HG03432 (cell line): ENCODE data around the gene PISD.
"Not testable (repeated sequence)": the region's sequence is repeated elsewhere in the genome, so short reads cannot be mapped to it uniquely, and the experiment has no call there.

ENCODE experiments used
- ATAC-seq: cut with Tn5 transposase; IDR thresholded peaks from one replicate; pipeline ENCODE4 v1.9.1; 2021; ENCODE audit warnings: mild to moderate bottlenecking, moderate library complexity; ENCODE audit not compliant: unreplicated experiment

PISD gene

DNA sequence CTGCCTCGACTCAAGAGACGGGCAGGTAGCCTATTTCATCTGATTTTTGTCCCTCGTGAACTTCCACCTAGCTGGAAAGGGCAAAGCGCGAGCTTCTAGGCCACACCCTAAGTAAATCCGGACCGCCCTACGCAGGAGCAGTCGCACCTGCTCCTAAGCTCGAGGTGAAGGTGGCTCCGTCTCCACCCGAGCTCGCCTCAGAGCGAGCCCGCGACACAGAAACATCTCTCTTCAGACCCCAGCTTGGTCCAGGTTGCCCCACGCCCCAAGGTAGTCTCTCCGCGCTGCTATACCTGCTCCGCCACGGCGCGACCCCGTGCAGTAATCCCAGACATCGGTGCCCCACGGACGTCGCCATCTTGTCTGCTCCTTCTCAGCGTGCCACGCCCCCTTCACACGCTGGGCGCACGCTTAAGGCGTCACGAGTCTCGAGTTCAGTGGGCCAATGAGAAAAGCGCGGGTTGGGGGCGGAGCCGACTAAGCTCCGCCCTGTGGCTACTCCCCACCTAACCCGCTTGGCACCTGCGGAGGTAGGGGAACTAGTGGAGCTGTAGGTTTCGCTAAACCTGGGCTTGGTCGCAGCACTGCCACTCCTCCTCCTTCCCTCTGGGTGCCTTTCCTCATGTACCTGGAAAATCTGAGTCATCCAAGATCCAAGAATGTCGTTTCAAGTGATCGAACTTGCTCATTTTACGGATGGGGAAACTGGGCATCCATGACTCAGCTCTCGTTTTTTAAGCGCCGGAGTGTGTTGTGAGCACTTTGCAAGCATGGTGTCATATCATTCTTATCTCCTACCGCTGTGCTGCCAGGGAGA lies at the start of gene PISD:
Gene PISD (minus strand): TSS at position 365 of the 817 bp plus-strand sequence. CDS start 7 bp downstream, at position 358.
- peak; percentile 86 for ATAC-seq

DNA sequence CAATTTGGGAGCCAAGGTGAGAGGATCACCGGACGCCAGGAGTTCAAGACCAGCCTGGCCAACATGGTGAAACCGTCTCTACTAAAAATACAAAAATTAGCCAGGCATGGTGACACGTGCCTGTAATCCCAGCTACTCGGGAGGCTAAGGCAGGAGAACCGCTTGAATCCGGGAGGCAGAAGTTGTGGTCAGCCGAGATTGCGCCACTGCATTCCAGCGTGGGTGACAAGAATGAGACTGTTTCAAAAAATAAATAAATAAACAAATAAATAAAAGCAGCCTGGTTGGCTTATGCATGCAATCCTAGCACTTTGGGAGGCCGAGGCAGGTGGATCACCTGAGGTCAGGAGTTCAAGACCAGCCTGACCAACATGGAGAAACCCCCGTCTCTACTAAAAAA lies 49.2 kb upstream of the PISD start:
- not testable (repeated sequence) for ATAC-seq

DNA sequence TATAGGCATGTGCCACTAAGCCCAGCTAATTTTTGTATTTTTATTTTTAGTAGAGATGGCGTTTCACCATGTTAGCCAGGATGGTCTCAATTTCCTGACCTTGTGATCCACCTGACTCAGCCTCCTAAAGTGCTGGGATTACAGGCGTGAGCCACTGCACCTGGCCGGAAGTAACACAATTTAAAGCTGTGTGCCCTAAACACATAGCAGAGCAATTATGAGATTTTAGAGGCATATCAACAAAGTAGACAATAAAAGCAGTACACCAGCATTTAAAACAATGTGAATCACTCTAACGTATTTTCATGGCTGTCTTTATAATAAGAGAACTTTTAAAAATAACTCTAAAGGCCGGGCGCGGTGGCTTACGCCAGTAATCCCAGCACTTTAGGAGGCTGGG lies 45.5 kb upstream of the PISD start:
- ATAC-seq, result no peak

DNA sequence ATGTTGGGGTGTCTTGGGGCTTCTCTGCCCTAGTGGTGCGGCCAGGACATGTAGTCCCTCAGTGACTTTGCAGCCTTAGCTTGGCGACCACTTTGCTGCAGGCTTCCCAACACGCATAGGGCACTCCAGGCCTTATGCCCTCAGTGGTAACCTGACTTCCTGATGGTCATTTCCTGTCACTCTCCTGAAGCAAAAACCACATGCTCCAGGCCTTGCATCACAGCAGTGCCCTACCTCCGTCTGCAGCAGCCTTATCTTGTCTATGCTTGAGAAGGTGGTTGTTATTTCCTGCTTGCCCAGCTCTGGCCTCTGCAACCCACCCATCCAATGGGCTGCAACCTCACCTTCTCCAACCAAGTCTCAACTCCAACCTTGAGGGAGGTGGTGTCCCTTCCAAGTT lies 33.4 kb upstream of the PISD start:
- no peak for ATAC-seq

DNA sequence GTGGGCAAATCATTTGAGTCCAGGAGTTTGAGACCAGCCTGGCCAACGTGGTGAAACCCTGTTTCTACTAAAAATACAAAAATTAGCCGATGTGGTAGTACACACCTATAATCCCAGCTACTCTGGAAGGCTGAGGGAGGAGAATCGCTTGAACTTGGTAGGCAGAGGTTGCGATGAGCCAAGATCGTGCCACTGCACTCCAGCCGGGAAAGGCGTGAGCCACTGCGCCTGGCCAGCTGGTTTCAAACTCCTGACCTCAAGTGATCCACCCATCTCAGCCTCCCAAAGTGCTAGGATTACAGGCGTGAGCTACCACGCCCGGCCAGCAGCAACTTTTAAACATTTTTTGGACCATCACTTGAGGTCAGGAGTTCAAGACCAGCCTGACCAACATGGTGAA lies 32.0 kb upstream of the PISD start:
- not testable (repeated sequence) for ATAC-seq

DNA sequence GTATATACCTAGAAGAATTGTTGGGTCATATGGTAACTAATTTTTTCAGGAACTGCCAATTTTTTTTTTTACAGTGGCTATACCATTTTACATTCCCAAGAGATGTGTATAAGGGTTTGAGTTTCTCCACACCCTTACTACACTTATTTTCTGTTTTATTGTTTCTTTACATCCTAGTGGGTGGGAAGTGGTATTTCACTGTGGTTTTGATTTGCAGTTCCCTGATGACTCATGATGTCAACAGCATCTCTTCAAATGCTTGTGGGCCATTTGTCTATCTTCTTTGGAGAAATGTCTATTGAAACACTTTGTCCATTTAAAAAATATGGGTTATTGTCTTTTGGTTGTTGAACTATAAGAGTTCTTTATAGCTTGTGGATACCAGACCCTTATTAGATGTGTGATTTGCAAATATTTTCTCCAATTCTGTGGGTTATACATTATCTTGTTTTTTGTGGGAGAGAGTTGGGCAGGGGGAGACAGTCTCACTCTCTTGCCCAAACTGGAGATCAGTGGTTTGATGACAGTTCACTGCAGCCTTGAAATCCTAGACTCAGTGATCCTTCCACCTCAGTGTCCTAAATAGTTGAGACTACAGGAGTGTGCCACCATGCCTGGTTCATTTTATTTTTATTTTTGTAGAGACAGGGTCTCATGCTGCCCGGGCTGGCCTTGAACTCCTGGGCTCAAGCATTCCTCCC lies 30.3 kb upstream of the PISD start:
- ATAC-seq, result no peak

DNA sequence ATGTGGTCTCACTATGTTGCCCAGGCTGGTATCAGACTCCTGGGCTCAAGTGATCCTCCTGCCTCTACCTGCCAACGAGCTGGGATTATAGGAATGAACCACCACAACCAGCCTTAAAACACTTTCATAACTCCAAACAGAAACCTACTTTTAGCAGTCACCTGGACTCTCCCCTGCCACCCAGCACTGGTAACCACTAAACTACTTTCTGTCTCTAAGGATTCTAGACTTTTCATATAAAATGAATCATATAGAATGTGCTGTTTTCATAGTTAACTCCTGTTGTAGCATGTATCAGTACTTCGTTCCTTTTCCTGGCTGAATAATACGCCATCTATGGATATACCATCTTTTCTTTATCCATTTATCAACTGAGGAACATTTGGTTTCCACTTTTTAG lies 29.4 kb upstream of the PISD start:
- ATAC-seq, result no peak

DNA sequence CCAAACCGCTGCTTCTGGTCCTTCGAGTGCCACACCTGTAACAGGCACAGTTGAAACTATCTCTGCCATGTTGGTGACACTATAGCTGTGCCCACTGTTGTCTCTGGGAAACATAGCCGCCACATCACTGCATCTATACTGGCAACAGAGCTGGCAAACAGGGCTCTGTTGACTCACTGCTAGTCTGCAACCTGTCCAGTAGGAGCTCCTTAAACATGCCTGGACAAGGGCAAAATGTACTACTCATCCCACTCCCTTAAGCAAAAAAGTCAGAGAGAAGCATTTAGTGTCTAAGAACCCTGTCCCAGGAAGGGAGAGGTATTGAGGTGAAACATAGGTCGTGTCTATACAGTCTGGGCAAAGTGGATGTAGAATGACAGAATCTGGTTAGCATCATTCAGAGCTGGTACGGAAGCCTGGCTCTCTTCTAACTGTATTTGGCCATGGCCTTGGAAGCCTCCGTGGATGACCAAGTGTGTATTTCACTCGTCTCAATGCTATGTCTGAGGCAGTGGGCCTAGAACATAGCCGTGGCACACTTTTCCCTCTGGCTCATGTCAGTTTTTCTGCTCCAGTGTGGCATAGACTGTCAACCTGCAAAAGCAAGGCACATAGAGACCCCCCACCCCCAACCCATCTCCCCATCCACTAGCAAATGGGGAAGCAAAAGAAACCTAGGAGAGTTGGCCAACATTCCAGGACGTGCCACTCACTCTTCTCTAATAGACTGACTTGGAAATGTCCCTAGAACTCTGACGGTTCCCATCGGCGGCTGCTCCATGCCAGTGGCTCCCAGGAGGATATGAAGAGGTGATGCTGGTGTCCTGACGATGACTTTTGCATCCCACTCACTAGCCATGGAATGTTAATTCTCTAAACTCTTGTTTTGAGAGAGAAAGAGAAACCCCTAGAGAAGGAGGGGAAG lies 21.4 kb upstream of the PISD start:
- ATAC-seq, result no peak

DNA sequence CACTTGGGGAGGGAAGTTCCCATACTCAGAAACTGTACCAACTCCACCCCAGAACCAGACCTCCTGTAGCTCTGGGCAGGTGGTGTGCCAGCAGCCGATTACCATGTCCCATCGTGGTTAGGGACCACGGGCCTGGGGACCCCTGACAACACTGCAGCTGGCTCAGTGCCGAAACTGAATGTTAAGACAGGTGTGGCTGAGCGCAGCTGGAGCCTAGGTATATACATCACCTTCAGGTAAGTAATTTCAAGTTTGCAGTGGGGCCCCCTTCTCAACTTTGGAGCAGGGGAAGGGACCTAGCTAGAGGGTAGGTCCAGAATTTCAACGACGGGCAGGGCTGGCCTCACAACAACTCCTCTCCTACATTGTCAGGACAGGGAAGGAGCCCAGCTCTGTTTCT lies 20.7 kb upstream of the PISD start:
- ATAC-seq, result no peak

DNA sequence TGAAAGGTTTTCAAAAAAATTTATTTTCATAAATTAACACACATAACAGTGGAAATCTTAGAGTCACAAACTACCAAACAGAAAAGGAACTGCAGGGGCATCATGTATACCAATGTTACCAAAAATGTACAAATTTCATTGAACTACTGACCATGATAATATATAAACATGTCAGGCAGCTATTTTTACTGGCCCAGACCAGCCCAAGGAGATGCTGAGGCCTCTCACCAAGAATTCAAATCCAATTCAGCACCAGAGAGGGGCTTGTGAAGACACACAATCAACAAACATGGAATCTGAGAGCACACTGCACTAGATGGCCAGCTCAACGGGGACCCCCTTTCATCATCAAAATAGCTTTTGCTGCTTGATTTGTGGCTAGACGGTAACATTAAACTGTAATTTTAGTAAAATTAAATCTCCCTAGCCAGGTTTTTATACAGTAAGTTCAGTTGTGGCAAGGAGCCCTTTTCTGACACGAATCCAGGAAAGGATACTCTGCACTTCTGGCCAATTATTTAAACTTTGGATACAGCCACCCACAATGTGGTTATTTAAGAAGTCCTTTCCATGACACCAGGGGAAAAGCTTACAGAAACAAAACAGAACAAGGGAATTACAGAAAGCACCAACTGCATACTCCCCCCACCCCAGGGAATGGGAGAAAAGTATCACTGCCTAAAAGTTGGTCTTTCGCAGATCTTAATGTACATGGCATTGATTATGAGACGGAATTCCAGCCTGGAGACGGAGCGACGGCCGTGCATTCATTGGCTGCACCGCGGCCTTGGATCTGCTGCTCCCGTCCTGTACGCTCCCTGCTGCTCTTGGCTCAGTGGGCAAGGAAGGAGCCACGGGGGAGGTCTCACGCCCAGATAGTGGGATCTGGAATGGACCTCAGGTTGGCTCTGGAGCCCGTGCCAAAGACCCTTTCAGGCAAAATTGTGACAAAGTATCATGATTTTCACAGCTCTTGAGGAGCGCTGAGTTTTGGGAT lies 19.6 kb upstream of the PISD start:
- no peak for ATAC-seq

DNA sequence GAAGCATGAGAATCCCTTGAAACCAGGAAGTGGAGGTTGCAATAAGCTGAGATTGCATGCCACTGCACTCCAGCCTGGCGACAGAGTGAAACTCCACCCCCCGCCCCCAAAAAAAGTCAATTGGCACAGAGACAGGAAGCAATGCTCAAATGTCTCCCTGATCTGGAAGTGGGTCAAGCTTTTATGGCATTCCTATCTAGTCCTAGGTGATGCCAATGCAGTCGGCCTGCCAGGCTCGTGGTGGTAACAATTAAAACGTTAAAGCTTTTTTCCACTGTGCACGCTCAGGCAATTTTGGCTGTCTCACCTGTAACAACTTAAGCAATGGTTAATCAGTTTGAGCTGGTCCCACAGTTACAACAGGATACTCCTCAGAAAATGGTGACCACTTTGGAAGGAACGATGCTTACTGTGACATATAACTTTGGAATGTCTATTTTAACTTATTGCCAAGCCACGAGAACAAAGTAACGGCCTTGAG lies 18.9 kb upstream of the PISD start:
- no peak for ATAC-seq

DNA sequence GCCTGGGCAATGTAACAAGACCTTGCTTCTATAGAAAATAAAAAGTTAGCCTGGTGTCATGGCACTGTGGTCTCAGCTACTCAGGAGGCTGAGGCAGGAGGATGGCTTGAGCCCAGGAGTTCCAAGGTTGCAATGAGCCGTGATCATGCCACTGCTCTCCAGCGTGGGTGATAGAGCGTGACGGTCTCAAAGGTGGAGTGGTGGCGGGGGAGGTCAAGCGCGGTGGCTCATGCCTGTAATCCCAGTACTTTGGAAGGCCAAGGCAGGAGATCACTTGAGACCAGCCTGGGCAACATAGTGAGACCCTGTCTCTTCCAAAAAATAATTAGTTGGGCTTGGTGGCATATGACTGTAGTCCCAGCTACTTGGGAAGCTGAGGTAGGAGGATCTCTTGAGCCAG lies 16.7 kb upstream of the PISD start:
- no peak for ATAC-seq

DNA sequence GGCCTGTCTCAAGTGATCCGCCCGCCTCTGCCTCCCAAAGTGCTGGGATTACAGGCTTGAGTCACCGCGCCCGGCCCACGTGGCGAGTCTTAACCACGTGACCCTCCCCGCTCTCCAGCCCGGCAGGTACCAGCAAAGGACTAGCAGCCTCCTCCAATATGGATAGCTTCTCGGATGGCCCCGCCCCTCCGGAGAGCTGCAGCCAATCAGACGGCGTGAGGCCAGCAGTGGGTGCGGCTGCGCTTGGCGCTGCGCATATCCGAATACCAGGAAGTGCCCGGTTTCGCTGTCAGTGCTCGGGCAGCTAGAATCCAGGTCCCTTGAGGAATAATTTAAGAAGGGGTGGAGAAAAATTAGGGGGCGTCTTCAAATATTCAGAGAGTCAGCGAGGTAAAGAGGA lies 14.7 kb upstream of the PISD start:
- ATAC-seq, result peak; percentile 96

DNA sequence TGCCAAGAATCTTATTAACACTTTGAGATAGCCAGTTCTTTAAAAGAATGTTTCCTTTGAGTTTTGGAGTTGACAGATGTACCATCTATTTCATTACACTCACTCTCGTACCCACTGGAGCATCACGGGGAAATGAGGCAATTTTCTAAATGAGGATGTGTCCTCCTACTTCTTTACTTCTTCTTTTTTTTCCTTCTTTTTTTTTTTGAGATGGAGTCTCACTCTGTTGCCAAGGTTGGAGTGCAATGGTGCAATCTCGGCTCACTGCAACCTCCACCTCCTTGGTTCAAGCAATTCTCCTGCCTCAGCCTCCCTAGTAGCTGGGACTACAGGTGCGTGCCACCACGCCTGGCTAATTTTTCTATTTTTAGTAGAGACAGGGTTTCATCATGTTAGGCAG lies 12.2 kb upstream of the PISD start:
- not testable (repeated sequence) for ATAC-seq

DNA sequence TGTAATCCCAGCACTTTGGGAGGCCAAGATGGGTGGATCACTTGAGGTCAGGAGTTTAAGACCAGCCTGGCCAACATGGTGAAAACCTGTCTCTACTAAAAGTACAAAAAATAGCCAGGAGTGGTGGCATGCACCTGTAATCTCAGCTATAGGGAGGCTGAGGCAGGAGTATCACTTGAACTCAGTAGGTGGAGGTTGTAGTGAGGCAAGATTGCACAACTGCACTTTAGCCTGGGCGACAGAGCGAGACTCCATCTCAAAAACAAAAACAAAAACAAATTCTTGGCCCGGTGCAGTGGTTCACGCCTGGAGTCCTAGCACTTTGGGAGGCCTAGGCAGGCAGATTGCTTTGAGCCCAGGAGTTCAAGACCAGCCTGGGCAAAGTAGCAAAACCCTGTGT lies 6.8 kb upstream of the PISD start:
- ATAC-seq, result not testable (repeated sequence)

DNA sequence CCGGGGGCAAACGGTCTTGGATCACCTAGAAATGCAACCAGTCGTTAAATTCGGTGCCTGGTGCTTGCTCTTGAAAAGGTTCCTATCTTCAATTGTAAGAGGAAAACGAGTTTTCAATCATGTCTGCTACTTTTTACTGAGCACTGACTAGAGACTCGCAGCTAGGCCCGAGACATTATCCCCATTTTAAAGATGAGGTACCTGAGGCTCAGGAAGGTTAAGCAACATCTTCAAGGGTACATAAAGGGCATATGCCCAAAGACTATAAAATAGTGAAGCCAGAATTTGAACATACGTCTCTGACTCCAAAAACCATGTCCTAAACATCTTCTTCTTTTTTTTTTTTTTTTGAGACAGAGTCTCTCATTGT lies 638 bp upstream of the PISD start:
- no peak for ATAC-seq

DNA sequence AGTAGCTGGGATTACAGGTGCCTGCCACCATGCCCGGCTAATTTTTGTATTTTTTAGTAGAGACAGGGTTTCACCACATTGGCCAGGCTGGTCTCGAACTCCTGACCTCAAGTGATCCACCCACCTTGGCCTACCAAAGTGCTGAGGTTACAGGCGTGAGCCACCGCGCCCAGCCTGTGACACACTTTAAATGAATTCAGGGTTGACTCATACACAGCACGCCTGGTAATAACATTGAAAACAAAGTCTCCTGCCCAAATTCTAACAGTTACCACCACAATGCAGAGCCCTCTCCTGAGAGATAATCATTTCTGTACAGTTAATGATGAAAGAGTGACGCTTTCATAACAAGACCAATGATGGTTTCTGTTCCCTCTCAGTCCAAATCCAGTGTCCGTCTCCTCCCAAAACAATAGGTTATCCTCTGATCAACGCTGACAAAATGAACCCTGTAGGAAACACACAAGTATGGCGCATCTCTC lies 1.1 kb downstream of the PISD start:
- not testable (repeated sequence) for ATAC-seq

DNA sequence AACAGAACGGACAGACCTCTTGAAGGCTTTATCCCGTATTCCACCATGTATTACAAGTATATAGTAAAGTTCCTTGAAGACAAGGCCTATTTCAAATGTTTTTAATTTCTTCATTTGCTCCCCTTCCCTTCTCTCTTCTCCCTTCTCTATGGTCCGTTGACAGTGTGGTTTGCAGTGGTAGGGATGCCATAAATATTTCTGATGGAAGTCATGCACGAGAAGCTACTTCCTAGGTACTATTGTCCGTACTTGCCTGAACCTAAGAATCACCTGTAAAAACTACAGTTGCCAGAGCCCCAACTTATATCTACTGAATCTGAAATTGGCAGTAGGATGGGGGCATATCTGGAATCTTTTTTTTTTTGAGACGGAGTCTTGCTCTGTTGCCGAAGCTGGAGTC lies 2.8 kb downstream of the PISD start:
- no peak for ATAC-seq

DNA sequence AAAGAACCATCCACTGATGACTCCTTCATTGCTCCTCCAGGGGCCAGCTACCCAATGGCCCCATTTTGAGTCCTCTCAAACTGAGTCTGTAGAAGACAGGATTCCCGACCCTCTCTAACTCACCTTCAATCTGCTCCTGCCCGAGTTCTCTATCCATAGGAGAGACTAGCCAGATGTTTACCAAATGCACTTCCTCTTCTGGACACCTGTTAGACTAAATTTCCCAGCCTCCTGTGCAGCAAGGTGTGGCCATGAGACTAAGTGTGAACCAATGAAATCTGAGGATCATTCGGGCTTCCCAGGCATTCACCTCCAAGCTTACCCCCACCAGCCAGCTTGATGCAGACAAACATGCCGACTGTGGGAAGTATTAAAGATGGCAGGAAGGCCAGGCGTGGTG lies 7.6 kb downstream of the PISD start:
- ATAC-seq, result no peak

DNA sequence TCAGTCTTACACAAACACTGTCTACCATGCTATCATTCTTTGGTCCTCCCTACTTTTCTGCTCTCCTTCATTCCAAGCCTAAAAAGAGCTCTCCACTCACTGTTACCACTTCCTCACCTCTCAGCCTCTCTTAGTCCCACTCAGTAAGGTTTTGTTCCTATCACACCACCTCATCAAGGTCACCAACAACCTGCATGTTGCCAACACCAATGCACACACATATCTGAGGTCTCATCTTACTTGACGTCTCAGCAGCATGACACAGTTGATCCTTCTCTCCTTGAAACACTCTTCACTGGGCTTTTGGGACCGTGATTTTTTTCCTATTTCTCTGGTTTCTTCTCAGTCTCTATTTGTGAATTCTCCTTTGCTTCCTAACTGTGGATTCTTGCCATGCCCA lies 8.1 kb downstream of the PISD start:
- ATAC-seq, result no peak
